Transverse colon (tissue), 4 donors: Measurements from ENCODE around the gene DLG2. TPM values are rescaled to one million over a fixed set of nuclear protein-coding genes. Genes with fewer than 3 reads are reported as not detected.
A peak's percentile ranks its signal among the peaks of the same experiment; 100 is the strongest.

Experiments used
- DNase-seq: peaks from one replicate; pipeline ENCODE4 v3.0.0-alpha.2; 2019
- H3K27ac ChIP-seq, 4 donors: fragments of 200-600 bp; sonication (generic); 2 replicates each; pipeline ENCODE4 v1.5.1; 2016 to 2018; ENCODE audit warnings: inconsistent platforms in 4 of 4
- H3K27me3 ChIP-seq: fragments of 200-600 bp; sonication (generic); 2 replicates; pipeline ENCODE4 v1.5.1; 2017; ENCODE audit warnings: inconsistent platforms
- H3K36me3 ChIP-seq, 4 donors: fragments of 200-600 bp; sonication (generic); 2 replicates each; pipeline ENCODE4 v1.5.1; 2017 to 2019; ENCODE audit warnings: inconsistent platforms in 4 of 4
- H3K4me1 ChIP-seq, 4 donors: fragments of 200-600 bp; sonication (generic); 2 replicates each; pipeline ENCODE4 v1.5.1; 2017 to 2020; ENCODE audit warnings: inconsistent platforms in 4 of 4
- H3K4me3 ChIP-seq, 4 donors: fragments of 200-600 bp; sonication (generic); 1 replicate in 1 of 4; 2 replicates in 3 of 4; pipeline versions ENCODE4 v1.5.1 to v1.6.1; 2017 to 2019; ENCODE audit warnings: inconsistent platforms in 4 of 4
- H3K9me3 ChIP-seq, 2 donors: fragments of 200-600 bp; sonication (generic); 2 replicates each; pipeline ENCODE4 v1.5.1; 2017 to 2019; ENCODE audit warnings: inconsistent platforms in 2 of 2
- CTCF ChIP-seq, 5 experiments: fragments of 200-600 bp in 3 of 5; fragments of 450-650 bp in 2 of 5; sonication (generic) in 3 of 5; IDR thresholded peaks; 1 replicate in 2 of 5; 2 replicates in 3 of 5; pipeline ENCODE4 v1.5.1; 2016 to 2017; ENCODE audit warnings: antibody characterized with exemption in 5 of 5, inconsistent platforms in 3 of 5, mild to moderate bottlenecking in 2 of 5, moderate library complexity in 1 of 5
- EP300 ChIP-seq: sonication (generic); formaldehyde crosslinking; IDR thresholded peaks from one replicate; pipeline ENCODE4 v1.6.1; 2017; ENCODE audit warnings: antibody characterized with exemption, low read depth
- POLR2A ChIP-seq: fragments of 450-650 bp; IDR thresholded peaks from one replicate; pipeline ENCODE4 v1.6.1; 2016; ENCODE audit warnings: antibody characterized with exemption, mild to moderate bottlenecking, moderate library complexity
- POLR2AphosphoS5 ChIP-seq, 3 donors: sonication (generic); formaldehyde crosslinking; IDR thresholded peaks; one replicate each; pipeline ENCODE4 v1.6.1; 2016; ENCODE audit warnings: antibody characterized with exemption in 3 of 3
- WGBS, 2 donors: methylation state at CpG; one replicate each; pipeline ENCODE4 v1.1.5; 2018; ENCODE audit warnings: low coverage in 1 of 2; 5-methylcytosine and 5-hydroxymethylcytosine counted together
- in situ Hi-C, 4 donors: fragments of 200-750 bp; cut with MboI; loops; one replicate each; pipeline versions ENCODE4 v1.15.0 to v1.15.1; 2017; ENCODE audit warnings: low sequenced_read_pairs in 3 of 4, low pct_ligation_motif_present in 1 of 4, low pct_unique_long_range_greater_than_20kb in 1 of 4
- intact Hi-C: fragments of 100-400 bp; cut with DNase I; formaldehyde crosslinking; loops from one replicate; pipeline ENCODE4 v1.15.1; 2023; ENCODE audit warnings: low total_unique reads
- total RNA-seq, 4 donors: library from RNA; depleted of rRNA; stranded (reverse); fragments of >200 nt; gene quantifications; one replicate each; pipeline ENCODE4 v1.1.0, GENCODE V29; 2016

DLG2 gene
- total RNA-seq, 4 donors from 2014 or later: 1.9 to 28.3 (median 3.7) TPM

GRCh38 chr11:85651118-85651517 is 24.0 kb upstream of the DLG2 start:
- in situ Hi-C loops: loop anchor here in 1 of 4 donors (25.0 kb wide), 1 partner anchor 586 kb away; the partner anchor contains the start of gene EED
- no peak overlapping the region for H3K4me3 ChIP-seq
- no peak for TF ChIP-seq POLR2A
- TF ChIP-seq CTCF (IDR thresholded peaks at IDR 0.05): no peak
- TF ChIP-seq POLR2AphosphoS5 (IDR thresholded peaks at IDR 0.05): no peak
- no peak for TF ChIP-seq EP300
- no peak for DNase-seq
- 84% methylated on average over 1 of the region's 1 CpG; no CpG with 5 or more reads in 1 of the 2 donors for WGBS, 2 donors
- peaks cover 0 to 4% (median 0%) of the 10 kb centered on the region in 4 donors for H3K36me3 ChIP-seq
- intact Hi-C loops: no loop called here
- no peak overlapping the region for H3K27ac ChIP-seq
- peaks cover 10 to 32% (median 18%) of the 10 kb centered on the region in 4 donors for H3K4me1 ChIP-seq
- no peaks in the 10 kb centered on the region for H3K9me3 ChIP-seq
- no peaks in the 10 kb centered on the region for H3K27me3 ChIP-seq

- H3K27me3 ChIP-seq: no peaks in the 10 kb centered on the region
- peak; percentile 92 for DNase-seq
- H3K4me3 ChIP-seq: peak within 1 kb of the TSS; percentile 46 to 78 (median 56)
- no peaks in the 10 kb centered on the region for H3K9me3 ChIP-seq
- in situ Hi-C loops: no loop called here
- WGBS, 2 donors: 0% methylated on average over 7 to 33 of the region's 33 CpGs
- no peaks in the 10 kb centered on the region for H3K36me3 ChIP-seq
- H3K27ac ChIP-seq: peak within 1 kb of the TSS; percentile 82 to 91 (median 84)
- TF ChIP-seq EP300: no peak
- no peak for TF ChIP-seq CTCF (IDR thresholded peaks at IDR 0.05)
- peak; percentile 90 for TF ChIP-seq POLR2A
- TF ChIP-seq POLR2AphosphoS5 (IDR thresholded peaks at IDR 0.05): peak; percentile 85 to 92 (median 88)
- peaks cover 10 to 32% (median 18%) of the 10 kb centered on the region in 4 donors for H3K4me1 ChIP-seq
- intact Hi-C loops: no loop called here
These were observed 20.6 kb upstream of the DLG2 start, which contains the start of gene TMEM126A for GRCh38 chr11:85647604-85648299. Gene TMEM126A, plus strand, starts transcription at chr11:85647967. Its CDS starts 2,289 bp downstream, at chr11:85650256.

GRCh38 chr11:85647078-85647477 is 19.9 kb upstream of the DLG2 start:
- intact Hi-C loops (no loop called here), in situ Hi-C loops (no loop called here)
- Histone ChIP-seq H3K4me1 (peaks cover 10 to 32% (median 18%) of the 10 kb centered on the region in 4 donors), H3K27ac (peak overlapping the region; percentile 82 to 91 (median 84)), H3K36me3 (no peaks in the 10 kb centered on the region), H3K9me3 (no peaks in the 10 kb centered on the region), H3K4me3 (peak overlapping the region; percentile 46 to 78 (median 56)), H3K27me3 (no peaks in the 10 kb centered on the region)
- DNase-seq: no peak
- 15 to 24% methylated on average over 2 of the region's 2 CpGs for WGBS, 2 donors
- TF ChIP-seq EP300 (no peak), POLR2A (no peak), CTCF (IDR thresholded peaks at IDR 0.05) (no peak), POLR2AphosphoS5 (IDR thresholded peaks at IDR 0.05) (no peak)

- WGBS, 2 donors: 47% methylated on average over 2 of the region's 2 CpGs; no CpG with 5 or more reads in 1 of the 2 donors
These were observed 16.1 kb upstream of the DLG2 start for GRCh38 chr11:85643191-85643614.

More at GRCh38 chr11:85643191-85643614, 16.1 kb upstream of the DLG2 start:
- in situ Hi-C loops: no loop called here
- peaks cover 1 to 12% (median 6%) of the 10 kb centered on the region in 4 donors for H3K4me1 ChIP-seq
- no peak overlapping the region for H3K4me3 ChIP-seq
- no peaks in the 10 kb centered on the region for H3K9me3 ChIP-seq
- TF ChIP-seq CTCF (IDR thresholded peaks at IDR 0.05) (no peak), POLR2AphosphoS5 (IDR thresholded peaks at IDR 0.05) (no peak), EP300 (no peak), POLR2A (no peak)
- H3K27me3 ChIP-seq: no peaks in the 10 kb centered on the region
- intact Hi-C loops: no loop called here
- H3K27ac ChIP-seq: no peak overlapping the region
- DNase-seq: peak; percentile 16
- no peaks in the 10 kb centered on the region for H3K36me3 ChIP-seq
